HG03159 (cell line): Measurements from ENCODE around the gene NFAM1.

Experiments
- ATAC-seq: cut with Tn5 transposase; IDR thresholded peaks from one replicate; pipeline ENCODE4 v1.9.1; 2021; ENCODE audit warnings: mild to moderate bottlenecking, moderate library complexity; ENCODE audit not compliant: unreplicated experiment

Gene NFAM1

GRCh38 chr22:42337356-42337755 lies 94.8 kb downstream of the NFAM1 start:
- no peak for ATAC-seq

- no peak for ATAC-seq
These were observed 95.5 kb downstream of the NFAM1 start for GRCh38 chr22:42336527-42337227.

- ATAC-seq: no peak
These were observed 96.3 kb downstream of the NFAM1 start for GRCh38 chr22:42335839-42336378.

GRCh38 chr22:42334875-42335512 lies 97.2 kb downstream of the NFAM1 start:
- no peak for ATAC-seq

- no peak for ATAC-seq
These were observed 98.7 kb downstream of the NFAM1 start for GRCh38 chr22:42333544-42333943.

- no peak for ATAC-seq
These were observed 100.1 kb downstream of the NFAM1 start for GRCh38 chr22:42332089-42332488.

GRCh38 chr22:42331014-42331413 lies 101.2 kb downstream of the NFAM1 start:
- ATAC-seq: no peak
